Mesothelial cell of epicardium (in vitro differentiated cells): ENCODE results near the gene PITPNC1. TPM values are rescaled to one million over a fixed set of nuclear protein-coding genes. Genes with fewer than 3 reads are reported as not detected.
"Not testable (repeated sequence)": the region's sequence is repeated elsewhere in the genome, so short reads cannot be mapped to it uniquely, and the experiment has no call there.

Source experiments
- DNase-seq, 2 experiments: peaks; one replicate each; pipeline ENCODE4 v3.0.0; 2021; ENCODE audit warnings: low spot score in 2 of 2; ENCODE audit not compliant: unreplicated experiment in 2 of 2
- H3K27ac Mint-ChIP-seq: 2 replicates; pipeline ENCODE4 v1.8.0; 2021; ENCODE audit warnings: mixed read lengths
- H3K27me3 Mint-ChIP-seq: 2 replicates; pipeline ENCODE4 v1.8.0; 2021; ENCODE audit warnings: low read depth, mixed read lengths
- H3K36me3 Mint-ChIP-seq: 2 replicates; pipeline ENCODE4 v1.8.0; 2021; ENCODE audit warnings: mixed read lengths
- H3K4me1 Mint-ChIP-seq: 2 replicates; pipeline ENCODE4 v1.8.0; 2021; ENCODE audit warnings: mixed read lengths
- H3K4me3 Mint-ChIP-seq: 2 replicates; pipeline ENCODE4 v1.8.0; 2021; ENCODE audit warnings: mild to moderate bottlenecking, moderate library complexity, mixed read lengths
- H3K9me3 Mint-ChIP-seq: 2 replicates; pipeline ENCODE4 v1.8.0; 2021; ENCODE audit warnings: mixed read lengths
- total RNA-seq: library from RNA; stranded (reverse); gene quantifications from 3 replicates; pipeline ENCODE4 v1.2.1, GENCODE V29; 2021
- TF ChIP-seq, protein P1 (sequence below): fragments of 200-600 bp; sonication (generic); IDR thresholded peaks from one replicate; pipeline ENCODE4 v1.5.0; 2021; ENCODE audit warnings: antibody characterized with exemption; ENCODE audit not compliant: unreplicated experiment

The PITPNC1 gene
- total RNA-seq, 1 donor from 2014 or later: 19.9 TPM

DNA sequence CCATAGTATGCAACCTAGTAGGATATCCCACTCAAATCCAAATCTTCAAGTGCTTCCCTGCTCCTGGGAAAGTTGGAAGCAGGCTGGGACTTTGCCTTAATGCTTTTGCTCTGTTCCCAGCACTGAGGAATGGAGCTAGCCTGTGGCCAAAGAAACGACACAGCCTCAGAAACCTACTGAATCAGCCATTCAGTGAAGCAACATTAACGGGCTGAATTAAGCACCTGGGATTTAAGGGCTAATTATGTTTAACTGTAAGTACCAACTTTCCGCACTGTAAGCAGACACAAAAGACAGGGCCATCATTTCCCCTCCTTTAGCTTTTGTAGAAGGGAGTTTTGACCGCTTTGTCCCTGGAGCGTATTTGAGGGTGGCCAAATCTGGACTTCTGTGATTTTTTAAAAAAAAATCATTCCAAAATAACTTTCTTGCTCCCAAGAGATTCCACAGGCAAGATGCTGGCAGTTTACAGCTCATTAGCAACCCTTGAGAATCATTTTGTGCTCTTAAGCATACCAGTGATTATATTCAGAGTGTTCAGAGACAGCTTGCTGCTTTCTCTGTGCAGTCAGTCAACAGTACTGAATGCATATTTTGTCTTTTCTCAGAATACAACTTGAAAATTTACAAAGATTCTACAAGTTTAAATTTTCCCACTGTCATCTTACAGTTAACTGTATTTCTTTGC is 323.1 kb downstream of the PITPNC1 start:
- Mint-ChIP-seq H3K9me3 (peaks cover 6% of the 10 kb centered on the region), H3K4me1 (peaks cover 2% of the 10 kb centered on the region), H3K4me3 (no peak overlapping the region), H3K27me3 (no peaks in the 10 kb centered on the region), H3K36me3 (no peaks in the 10 kb centered on the region), H3K27ac (no peak overlapping the region)
- no peak for DNase-seq
- TF ChIP-seq, protein P1, sequence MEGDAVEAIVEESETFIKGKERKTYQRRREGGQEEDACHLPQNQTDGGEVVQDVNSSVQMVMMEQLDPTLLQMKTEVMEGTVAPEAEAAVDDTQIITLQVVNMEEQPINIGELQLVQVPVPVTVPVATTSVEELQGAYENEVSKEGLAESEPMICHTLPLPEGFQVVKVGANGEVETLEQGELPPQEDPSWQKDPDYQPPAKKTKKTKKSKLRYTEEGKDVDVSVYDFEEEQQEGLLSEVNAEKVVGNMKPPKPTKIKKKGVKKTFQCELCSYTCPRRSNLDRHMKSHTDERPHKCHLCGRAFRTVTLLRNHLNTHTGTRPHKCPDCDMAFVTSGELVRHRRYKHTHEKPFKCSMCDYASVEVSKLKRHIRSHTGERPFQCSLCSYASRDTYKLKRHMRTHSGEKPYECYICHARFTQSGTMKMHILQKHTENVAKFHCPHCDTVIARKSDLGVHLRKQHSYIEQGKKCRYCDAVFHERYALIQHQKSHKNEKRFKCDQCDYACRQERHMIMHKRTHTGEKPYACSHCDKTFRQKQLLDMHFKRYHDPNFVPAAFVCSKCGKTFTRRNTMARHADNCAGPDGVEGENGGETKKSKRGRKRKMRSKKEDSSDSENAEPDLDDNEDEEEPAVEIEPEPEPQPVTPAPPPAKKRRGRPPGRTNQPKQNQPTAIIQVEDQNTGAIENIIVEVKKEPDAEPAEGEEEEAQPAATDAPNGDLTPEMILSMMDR: no peak

DNA sequence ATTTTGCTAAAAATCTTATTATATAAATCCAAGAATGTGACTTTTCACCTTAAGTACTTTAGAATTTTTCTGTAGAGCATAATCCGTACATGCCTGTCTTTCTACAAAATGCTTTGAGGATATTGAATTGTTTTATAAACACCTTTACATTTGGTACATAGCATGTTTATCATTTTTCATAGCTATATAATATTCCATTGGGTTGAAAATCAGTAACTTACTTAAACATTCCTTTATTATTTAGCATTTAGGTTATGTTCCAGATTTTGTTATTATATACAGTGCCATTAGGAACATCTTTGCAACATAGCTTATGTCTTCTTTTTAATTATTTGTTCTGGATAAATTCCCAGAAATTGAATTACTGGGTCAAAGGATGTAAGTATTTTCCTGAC is 323.6 kb downstream of the PITPNC1 start:
- peaks cover 2% of the 10 kb centered on the region for H3K4me1 Mint-ChIP-seq
- no peak overlapping the region for H3K4me3 Mint-ChIP-seq
- DNase-seq: no peak
- H3K27ac Mint-ChIP-seq: no peak overlapping the region
- TF ChIP-seq, protein P1: no peak
- H3K9me3 Mint-ChIP-seq: peaks cover 6% of the 10 kb centered on the region
- no peaks in the 10 kb centered on the region for H3K27me3 Mint-ChIP-seq
- H3K36me3 Mint-ChIP-seq: no peaks in the 10 kb centered on the region

DNA sequence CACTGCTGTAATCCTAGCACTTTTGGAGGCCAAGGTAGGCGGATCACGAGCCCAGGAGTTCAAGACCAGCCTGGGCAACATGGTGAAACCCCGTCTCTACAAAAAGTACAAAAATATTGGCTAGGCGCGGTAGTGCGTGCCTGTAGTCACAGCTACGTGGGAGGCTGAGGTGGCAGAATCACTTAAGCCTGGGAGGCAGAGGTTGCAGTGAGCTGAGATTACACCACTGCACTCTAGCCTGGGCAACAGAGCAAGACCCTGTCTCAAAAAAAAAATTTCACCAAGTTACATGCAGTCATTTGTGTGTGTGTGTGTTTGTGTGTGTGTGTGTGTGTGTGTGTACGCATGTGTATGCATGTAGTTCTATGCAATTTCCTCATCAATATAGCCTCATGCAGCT is 325.8 kb downstream of the PITPNC1 start:
- not testable (repeated sequence) for H3K4me3 Mint-ChIP-seq, H3K27ac Mint-ChIP-seq

GRCh38 chr17:67707442-67707841 is 330.4 kb downstream of the PITPNC1 start:
- Mint-ChIP-seq H3K36me3 (no peaks in the 10 kb centered on the region), H3K9me3 (peaks cover 6% of the 10 kb centered on the region), H3K27ac (no peak overlapping the region), H3K27me3 (peaks cover 2% of the 10 kb centered on the region), H3K4me3 (no peak overlapping the region), H3K4me1 (no peaks in the 10 kb centered on the region)
- TF ChIP-seq, protein P1: no peak
- no peak for DNase-seq

More for the DNA sequence above, 325.8 kb downstream of the PITPNC1 start:
- H3K27me3 Mint-ChIP-seq, DNase-seq, H3K9me3 Mint-ChIP-seq, H3K4me1 Mint-ChIP-seq, H3K36me3 Mint-ChIP-seq: not testable (repeated sequence)

DNA sequence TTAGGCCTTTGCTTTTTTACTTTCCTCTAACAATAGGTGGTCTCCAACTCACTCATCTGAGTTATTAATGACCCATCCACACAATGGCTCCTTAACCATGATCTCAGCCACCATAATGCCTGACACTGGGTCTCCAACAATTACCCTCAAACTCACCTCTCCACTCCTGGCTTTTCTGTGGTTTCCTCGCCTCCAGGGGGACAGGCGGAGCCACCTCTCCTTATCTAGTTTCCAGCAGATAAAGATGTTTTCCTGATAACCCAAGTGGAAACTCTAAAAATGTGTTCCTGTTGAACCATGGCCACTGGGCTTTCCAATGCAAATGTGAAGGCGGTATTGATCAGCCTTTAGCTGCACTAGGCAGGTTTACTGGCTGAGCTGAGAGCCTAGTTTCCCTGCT is 331.3 kb downstream of the PITPNC1 start:
- Mint-ChIP-seq H3K4me1 (no peaks in the 10 kb centered on the region), H3K36me3 (no peaks in the 10 kb centered on the region), H3K27me3 (peaks cover 2% of the 10 kb centered on the region), H3K4me3 (no peak overlapping the region), H3K27ac (no peak overlapping the region), H3K9me3 (peaks cover 11% of the 10 kb centered on the region)
- DNase-seq: no peak
- TF ChIP-seq, protein P1: no peak

GRCh38 chr17:67711916-67712315 is 334.8 kb downstream of the PITPNC1 start:
- Mint-ChIP-seq H3K27ac (no peak overlapping the region), H3K4me1 (peaks cover 1% of the 10 kb centered on the region), H3K36me3 (no peaks in the 10 kb centered on the region), H3K4me3 (no peak overlapping the region), H3K9me3 (peaks cover 6% of the 10 kb centered on the region), H3K27me3 (peaks cover 2% of the 10 kb centered on the region)
- no peak for DNase-seq
- TF ChIP-seq, protein P1: no peak
